Rectal smooth muscle tissue (tissue), 1 donor: Measurements from ENCODE around the gene EAPP.
A peak's percentile ranks its signal among the peaks of the same experiment; 100 is the strongest.
"Not testable (repeated sequence)": the region's sequence is repeated elsewhere in the genome, so short reads cannot be mapped to it uniquely, and the experiment has no call there.

ENCODE experiments used
- H3K27ac ChIP-seq: one replicate; pipeline ENCODE4 v1.7.0; 2013; ENCODE audit warnings: low read depth, low read length, inconsistent platforms
- H3K27me3 ChIP-seq: one replicate; pipeline ENCODE4 v1.7.0; 2013; ENCODE audit warnings: low read length; ENCODE audit not compliant: control insufficient read depth, insufficient read depth
- H3K36me3 ChIP-seq: one replicate; pipeline ENCODE4 v1.7.0; 2013; ENCODE audit warnings: low read length; ENCODE audit not compliant: control insufficient read depth, insufficient read depth
- H3K4me1 ChIP-seq: one replicate; pipeline ENCODE4 v1.7.0; 2013; ENCODE audit warnings: low read length; ENCODE audit not compliant: control insufficient read depth, insufficient read depth
- H3K4me3 ChIP-seq: one replicate; pipeline ENCODE4 v1.7.0; 2013; ENCODE audit warnings: low read length
- H3K9ac ChIP-seq: one replicate; pipeline ENCODE4 v1.7.0; 2013; ENCODE audit warnings: low read length

EAPP gene

DNA sequence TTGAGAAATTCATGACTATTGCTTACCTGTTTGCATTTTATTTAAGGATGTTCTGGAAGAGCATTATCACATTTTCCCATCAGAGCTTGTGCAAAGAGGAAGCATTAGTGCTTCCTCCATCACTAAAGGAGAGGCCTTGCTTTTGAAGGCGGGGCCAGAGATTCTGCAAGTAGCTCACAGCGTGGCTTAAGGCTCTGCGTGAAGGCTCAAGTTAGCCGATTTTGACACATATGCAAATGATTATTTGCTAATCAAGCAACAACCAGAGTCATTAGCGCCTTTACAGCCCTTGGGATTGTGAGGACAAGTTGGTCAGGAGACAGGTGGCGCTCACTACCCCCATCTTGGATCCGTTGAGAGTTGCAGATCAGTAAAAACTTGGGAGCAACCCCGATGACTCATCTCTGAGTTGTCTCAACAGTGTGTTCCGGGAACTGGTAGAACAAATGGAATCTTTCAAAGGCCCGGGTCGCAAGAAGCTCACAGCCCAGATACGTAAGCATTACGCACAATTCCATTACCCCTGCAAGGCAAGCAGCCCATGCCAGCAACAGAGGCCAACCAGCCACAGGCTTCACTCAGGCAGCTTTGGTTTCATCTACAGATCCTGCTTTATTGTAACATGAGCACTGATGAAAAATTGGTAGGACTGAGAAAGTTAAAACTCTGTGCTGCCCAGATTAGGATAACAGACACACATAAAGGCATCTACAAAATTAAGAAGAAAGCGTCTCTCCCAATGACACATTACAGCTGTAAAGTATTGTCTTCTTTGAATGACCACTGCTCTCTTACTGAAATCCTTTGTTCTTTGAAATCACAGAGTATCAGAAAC is 42.6 kb downstream of the EAPP start:
- Histone ChIP-seq H3K4me1 (peaks cover 10% of the 10 kb centered on the region), H3K36me3 (no peaks in the 10 kb centered on the region), H3K9ac (no peak overlapping the region), H3K27ac (peak overlapping the region; percentile 96), H3K4me3 (peak overlapping the region; percentile 0), H3K27me3 (no peaks in the 10 kb centered on the region)

DNA sequence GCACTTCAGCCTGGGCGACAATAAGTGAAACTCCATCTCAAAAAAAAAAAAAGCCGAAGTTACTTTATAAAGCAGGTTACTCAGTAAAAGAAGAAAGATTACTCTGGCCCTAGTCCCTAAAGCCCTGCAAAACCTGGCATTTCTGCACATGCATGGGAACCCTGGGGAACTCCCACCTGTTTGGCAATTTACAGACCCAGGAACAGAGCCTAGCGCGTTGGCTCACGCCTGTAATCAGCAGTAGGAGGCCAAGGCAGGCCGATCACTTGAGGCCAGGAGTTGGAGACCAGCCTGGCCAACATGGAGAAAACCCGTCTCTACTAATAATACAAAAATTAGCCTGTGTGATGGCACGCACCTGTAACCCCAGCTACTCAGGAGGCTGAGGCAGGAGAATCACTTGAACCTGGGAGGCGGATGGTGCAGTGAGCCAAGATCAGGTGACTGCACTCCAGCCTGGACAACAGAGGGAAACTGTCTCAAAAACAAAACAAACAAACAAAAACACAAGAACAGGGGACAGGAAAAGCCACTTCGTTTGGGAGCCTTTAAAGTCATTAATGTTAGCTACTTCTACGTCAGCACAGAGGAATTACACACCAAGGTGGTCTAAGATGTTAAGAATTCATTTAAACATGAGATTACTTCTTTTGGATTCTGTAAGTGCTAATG is 43.4 kb downstream of the EAPP start:
- Histone ChIP-seq H3K36me3 (no peaks in the 10 kb centered on the region), H3K27me3 (no peaks in the 10 kb centered on the region), H3K9ac (no peak overlapping the region), H3K4me1 (peaks cover 10% of the 10 kb centered on the region), H3K27ac (peak overlapping the region; percentile 96), H3K4me3 (no peak overlapping the region)

DNA sequence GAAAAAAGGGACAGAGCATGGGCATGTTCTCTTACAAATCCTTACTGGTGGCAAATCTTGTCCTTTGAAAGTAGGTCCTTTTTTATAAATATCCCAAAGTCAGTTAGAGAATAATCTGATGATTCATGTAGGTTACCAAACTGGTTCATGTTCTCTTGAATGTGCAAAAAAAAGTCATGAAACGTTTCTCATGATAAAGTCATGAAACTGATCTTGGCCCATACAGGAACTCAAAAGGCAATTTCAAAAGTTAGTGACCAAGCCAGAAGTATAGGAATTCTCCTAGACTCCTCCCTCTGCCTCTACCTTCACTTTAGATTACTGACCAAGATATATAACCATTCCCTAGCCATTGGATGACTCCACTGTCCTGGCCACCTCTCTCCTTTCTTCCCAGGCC is 50.2 kb downstream of the EAPP start:
- no peaks in the 10 kb centered on the region for H3K36me3 ChIP-seq
- H3K9ac ChIP-seq, result no peak overlapping the region
- no peaks in the 10 kb centered on the region for H3K4me1 ChIP-seq
- H3K27me3 ChIP-seq, result no peaks in the 10 kb centered on the region
- H3K4me3 ChIP-seq, result no peak overlapping the region
- H3K27ac ChIP-seq, result no peak overlapping the region

DNA sequence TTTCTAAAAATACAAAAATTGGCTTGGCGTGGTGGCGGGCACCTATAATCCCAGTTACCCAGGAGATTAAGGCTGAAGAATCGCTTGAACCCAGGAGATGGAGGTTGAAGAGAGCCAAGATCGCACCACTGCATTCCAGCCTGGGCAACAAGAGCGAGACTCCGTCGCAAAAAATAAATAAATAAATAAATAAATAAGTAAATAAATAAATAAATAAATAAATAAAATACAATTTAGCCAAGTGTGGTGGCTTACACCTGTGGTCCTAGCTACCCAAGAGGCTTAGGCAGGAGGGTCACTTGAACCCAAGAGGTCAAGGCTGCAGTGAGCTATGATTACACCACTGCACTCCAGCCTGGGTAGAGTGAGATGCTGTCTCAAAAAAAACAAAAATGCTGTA is 51.0 kb downstream of the EAPP start:
- no peaks in the 10 kb centered on the region for H3K36me3 ChIP-seq
- no peaks in the 10 kb centered on the region for H3K4me1 ChIP-seq
- no peak overlapping the region for H3K4me3 ChIP-seq
- H3K9ac ChIP-seq, result no peak overlapping the region
- H3K27me3 ChIP-seq, result no peaks in the 10 kb centered on the region
- H3K27ac ChIP-seq, result no peak overlapping the region

DNA sequence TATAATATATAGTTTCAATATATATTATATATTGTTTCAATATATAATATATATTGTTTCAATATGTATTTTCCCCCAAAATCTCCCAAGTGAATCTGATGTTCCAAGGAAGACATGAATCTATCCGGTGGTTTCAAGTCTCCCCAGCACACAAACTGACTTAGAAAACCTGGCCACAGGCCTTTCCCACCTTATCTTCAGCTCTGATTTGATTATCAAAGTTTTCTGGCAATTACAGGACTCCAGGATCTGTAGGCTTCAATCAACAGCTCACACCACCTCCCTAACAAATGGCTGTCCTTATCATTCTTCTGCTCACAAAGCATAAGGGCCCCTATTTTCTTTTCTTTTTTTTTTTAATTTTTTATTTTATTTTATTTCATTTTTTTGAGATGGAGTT is 54.8 kb downstream of the EAPP start:
- Histone ChIP-seq H3K4me3 (no peak overlapping the region), H3K4me1 (no peaks in the 10 kb centered on the region), H3K27ac (no peak overlapping the region), H3K36me3 (no peaks in the 10 kb centered on the region), H3K27me3 (no peaks in the 10 kb centered on the region), H3K9ac (no peak overlapping the region)

DNA sequence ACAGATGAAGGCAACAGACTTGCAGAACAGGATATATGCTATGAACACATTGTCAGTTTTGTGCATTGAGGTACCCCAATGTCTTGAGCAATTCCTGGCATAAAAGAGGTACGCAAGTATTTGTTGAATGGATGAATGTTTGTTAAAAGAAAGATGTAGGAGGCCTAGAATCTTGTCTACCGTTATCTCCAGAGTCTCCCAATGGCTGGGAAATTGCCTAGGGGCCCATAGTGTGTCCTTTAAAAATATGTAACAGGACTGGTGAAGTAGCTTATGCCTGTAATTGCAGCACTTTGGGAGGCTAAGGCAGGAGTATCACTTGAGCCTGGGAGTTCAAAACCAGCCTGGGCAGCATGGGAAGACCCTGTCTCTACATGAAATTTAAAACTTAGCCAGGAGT is 57.0 kb downstream of the EAPP start:
- Histone ChIP-seq H3K27ac (no peak overlapping the region), H3K9ac (no peak overlapping the region), H3K27me3 (no peaks in the 10 kb centered on the region), H3K4me3 (no peak overlapping the region), H3K36me3 (no peaks in the 10 kb centered on the region), H3K4me1 (no peaks in the 10 kb centered on the region)

DNA sequence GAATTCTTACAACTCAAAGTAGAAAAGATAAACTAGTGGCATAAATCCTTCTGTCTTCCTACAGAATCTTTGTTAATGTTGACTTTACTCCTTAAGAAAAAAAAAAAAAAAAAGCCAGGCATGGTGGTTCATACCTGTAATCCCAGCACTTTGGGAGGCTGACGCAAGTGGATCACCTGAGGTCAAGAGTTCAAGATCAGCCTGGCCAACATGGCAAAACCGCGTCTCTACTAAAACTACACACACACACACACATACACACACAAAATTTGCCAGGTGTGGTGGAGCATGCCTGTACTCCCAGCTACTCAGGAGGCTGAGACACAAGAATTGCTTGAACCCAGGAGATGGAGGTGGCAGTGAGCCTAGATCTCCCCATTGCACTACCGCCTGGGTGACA is 59.8 kb downstream of the EAPP start:
- no peak overlapping the region for H3K9ac ChIP-seq
- H3K36me3 ChIP-seq, result no peaks in the 10 kb centered on the region
- H3K27me3 ChIP-seq, result no peaks in the 10 kb centered on the region
- no peaks in the 10 kb centered on the region for H3K4me1 ChIP-seq
- no peak overlapping the region for H3K27ac ChIP-seq
- H3K4me3 ChIP-seq, result no peak overlapping the region

DNA sequence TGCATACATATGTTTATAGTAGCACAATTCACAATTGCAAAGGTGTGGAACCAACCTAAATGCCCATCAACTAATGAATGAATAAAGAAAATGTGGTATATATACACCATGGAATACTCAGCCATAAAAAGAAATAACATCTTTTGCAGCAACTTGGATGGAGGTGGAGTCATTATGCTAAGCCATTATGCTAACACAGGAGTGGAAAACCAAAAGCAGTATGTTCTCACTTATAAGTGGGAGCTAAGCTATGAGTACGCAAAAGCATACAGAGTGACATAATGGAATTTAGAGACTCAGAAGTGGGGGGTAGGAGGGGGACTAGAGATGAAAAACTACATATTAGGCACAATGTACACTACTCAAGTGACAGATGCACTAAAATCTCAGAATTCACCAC is 61.2 kb downstream of the EAPP start:
- H3K4me3 ChIP-seq, result no peak overlapping the region
- no peak overlapping the region for H3K9ac ChIP-seq
- no peak overlapping the region for H3K27ac ChIP-seq
- no peaks in the 10 kb centered on the region for H3K36me3 ChIP-seq
- no peaks in the 10 kb centered on the region for H3K4me1 ChIP-seq
- H3K27me3 ChIP-seq, result no peaks in the 10 kb centered on the region

DNA sequence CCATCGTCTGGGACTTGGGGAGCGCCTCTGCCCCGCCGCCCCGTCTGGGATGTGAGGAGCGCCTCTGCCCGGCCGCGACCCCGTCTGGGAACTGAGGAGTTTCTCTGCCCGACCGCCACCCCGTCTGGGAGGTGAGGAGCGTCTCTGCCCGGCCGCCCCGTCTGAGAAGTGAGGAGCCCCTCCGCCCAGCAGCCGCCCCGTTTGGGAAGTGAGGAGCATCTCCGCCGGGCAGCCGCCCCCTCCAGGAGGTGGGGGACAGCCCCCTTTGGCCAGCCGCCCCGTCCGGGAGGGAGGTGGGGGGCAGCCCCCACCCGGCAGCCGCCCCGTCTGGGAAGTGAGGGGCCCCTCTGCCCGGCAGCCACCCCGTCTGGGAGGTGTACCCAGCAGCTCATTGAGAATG is 63.5 kb downstream of the EAPP start:
- not testable (repeated sequence) for H3K27ac ChIP-seq, H3K36me3 ChIP-seq, H3K4me3 ChIP-seq, H3K27me3 ChIP-seq, H3K9ac ChIP-seq, H3K4me1 ChIP-seq

DNA sequence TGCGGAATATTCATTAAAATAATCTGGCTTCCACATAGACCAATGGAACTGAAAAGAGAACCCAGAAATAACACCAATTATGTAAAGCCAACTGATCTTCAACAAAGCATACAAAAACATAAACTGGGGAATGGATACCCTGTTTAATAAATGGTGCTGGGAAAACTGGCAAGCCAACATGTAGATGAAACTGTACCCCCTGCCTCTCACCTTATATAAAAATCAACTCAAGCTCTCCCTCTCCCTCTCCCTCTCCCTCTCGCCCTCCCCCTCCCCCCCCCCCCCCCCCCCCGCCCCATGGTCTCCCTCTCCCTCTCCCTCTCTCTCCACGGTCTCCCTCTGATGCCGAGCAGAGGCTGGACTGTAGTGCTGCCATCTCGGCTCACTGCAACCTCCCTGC is 64.3 kb downstream of the EAPP start:
- no peaks in the 10 kb centered on the region for H3K27me3 ChIP-seq
- no peaks in the 10 kb centered on the region for H3K36me3 ChIP-seq
- no peaks in the 10 kb centered on the region for H3K4me1 ChIP-seq
- no peak overlapping the region for H3K27ac ChIP-seq
- no peak overlapping the region for H3K4me3 ChIP-seq
- H3K9ac ChIP-seq, result no peak overlapping the region

DNA sequence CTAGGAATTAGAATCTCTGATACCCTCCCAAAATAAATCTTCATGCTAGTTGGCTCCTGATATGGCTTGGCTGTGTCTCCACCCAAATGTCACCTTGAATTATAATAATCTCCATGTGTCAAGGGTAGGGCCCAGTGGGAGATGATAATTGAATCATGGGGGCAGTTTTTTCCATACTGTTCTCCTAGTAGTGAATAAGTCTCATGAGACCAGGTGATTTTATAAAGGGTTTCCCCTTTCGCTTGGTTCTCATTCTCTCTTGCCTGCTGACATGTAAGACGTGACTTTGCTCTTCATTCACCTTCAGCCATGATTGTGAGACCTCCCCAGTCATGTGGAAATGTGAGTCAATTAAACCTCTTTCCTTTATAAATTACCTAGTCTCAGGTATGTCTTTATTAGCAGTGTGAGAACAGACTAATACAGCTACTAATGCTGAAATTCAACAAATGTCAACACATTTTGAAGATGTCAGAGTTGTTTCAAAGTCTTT is 65.3 kb downstream of the EAPP start:
- Histone ChIP-seq H3K27me3 (no peaks in the 10 kb centered on the region), H3K4me1 (no peaks in the 10 kb centered on the region), H3K27ac (no peak overlapping the region), H3K4me3 (no peak overlapping the region), H3K36me3 (no peaks in the 10 kb centered on the region), H3K9ac (no peak overlapping the region)

DNA sequence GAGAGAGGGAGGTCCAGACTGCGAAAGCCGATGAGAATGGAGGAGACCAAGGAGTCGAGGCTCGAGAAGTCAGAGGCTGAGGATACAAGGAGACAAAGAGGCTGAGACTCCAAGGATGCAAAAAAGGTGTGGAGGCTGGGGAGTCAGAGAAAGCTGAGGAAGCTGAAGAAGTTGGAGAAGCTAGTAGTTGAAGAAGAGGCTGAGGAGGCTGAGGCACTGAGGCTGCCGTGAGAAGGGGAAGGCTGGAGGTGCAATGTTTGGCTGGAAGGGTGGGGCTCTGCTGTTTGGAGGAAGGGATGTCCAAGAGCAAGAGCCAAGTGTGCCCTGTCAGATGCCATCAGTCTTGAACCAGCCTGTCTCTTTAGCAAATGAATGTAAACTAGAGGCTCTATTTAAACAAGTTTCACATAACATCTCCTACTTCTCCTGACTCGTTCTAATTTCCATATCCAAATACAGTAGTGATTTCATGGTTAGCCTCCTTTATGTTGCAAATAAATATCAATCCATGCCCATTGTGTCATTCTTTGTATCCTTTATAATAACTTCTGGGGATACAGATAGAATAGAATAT is 66.7 kb downstream of the EAPP start:
- Histone ChIP-seq H3K4me3 (no peak overlapping the region), H3K9ac (no peak overlapping the region), H3K36me3 (no peaks in the 10 kb centered on the region), H3K4me1 (no peaks in the 10 kb centered on the region), H3K27ac (no peak overlapping the region), H3K27me3 (no peaks in the 10 kb centered on the region)
